Smooth muscle cell (in vitro differentiated cells): ENCODE measurements around the gene SOCS4. TPM values are rescaled to one million over a fixed set of nuclear protein-coding genes. Genes with fewer than 3 reads are reported as not detected.

Source experiments
- DNase-seq: peaks from one replicate; lab custom pipeline; 2025; ENCODE audit not compliant: unreplicated experiment; lab: John Stamatoyannopoulos, UW
- H2AFZ ChIP-seq: fragments of 200-600 bp; sonication (generic); 2 replicates; pipeline ENCODE4 v1.6.0; 2016; ENCODE audit warnings: antibody characterized with exemption, low read depth, mild to moderate bottlenecking
- H3F3A ChIP-seq: fragments of 200-600 bp; sonication (generic); 2 replicates; pipeline ENCODE4 v1.6.0; 2017; ENCODE audit warnings: antibody characterized with exemption, low read depth
- H3K27ac ChIP-seq: fragments of 200-600 bp; sonication (generic); 2 replicates; pipeline ENCODE4 v1.5.1; 2016; ENCODE audit warnings: low read depth, mild to moderate bottlenecking
- H3K27me3 ChIP-seq: fragments of 200-600 bp; sonication (generic); 2 replicates; pipeline ENCODE4 v1.6.1; 2016; ENCODE audit warnings: low read depth, mild to moderate bottlenecking
- H3K36me3 ChIP-seq: fragments of 200-600 bp; sonication (generic); 2 replicates; pipeline ENCODE4 v1.5.1; 2016; ENCODE audit warnings: low read depth
- H3K4me1 ChIP-seq: fragments of 200-600 bp; sonication (generic); 2 replicates; pipeline ENCODE4 v1.5.1; 2016; ENCODE audit warnings: low read depth
- H3K4me2 ChIP-seq: fragments of 200-600 bp; sonication (generic); 2 replicates; pipeline ENCODE4 v1.6.0; 2016; ENCODE audit warnings: mild to moderate bottlenecking
- H3K4me3 ChIP-seq: fragments of 200-600 bp; sonication (generic); 2 replicates; pipeline ENCODE4 v1.5.1; 2016; ENCODE audit warnings: mild to moderate bottlenecking
- H3K79me2 ChIP-seq: fragments of 200-600 bp; sonication (generic); 2 replicates; pipeline ENCODE4 v1.6.0; 2016; ENCODE audit warnings: low read depth, mild to moderate bottlenecking
- H3K9ac ChIP-seq: fragments of 200-600 bp; sonication (generic); 2 replicates; pipeline ENCODE4 v1.6.0; 2016; ENCODE audit warnings: low read depth
- H3K9me3 ChIP-seq: fragments of 200-600 bp; sonication (generic); replicated peaks from 2 replicates; pipeline ENCODE4 v1.5.1; 2016; ENCODE audit warnings: low read depth
- H4K20me1 ChIP-seq: fragments of 200-600 bp; sonication (generic); 2 replicates; pipeline ENCODE4 v1.6.0; 2016; ENCODE audit warnings: low read depth
- CTCF ChIP-seq: fragments of 200-600 bp; sonication (generic); IDR thresholded peaks from 2 replicates; pipeline ENCODE4 v1.5.1; 2017; ENCODE audit warnings: borderline replicate concordance, mild to moderate bottlenecking, antibody characterized with exemption; ENCODE audit not compliant: insufficient read depth, poor library complexity, severe bottlenecking
- WGBS: methylation state at CpG from one replicate; pipeline ENCODE4 v1.1.7; 2016; ENCODE audit warnings: low lambda C conversion rate; 5-methylcytosine and 5-hydroxymethylcytosine counted together
- polyA plus RNA-seq: library from polyadenylated mRNA; unstranded; fragments of >200 nt; fragmentation: Nextera tagmentation; extraction: Ambion mirVana; gene quantifications from 2 replicates; pipeline ENCODE4 v1.2.1, GENCODE V29; 2016
- total RNA-seq: library from RNA; depleted of rRNA; stranded (reverse); fragments of >200 nt; gene quantifications from 2 replicates; pipeline ENCODE4 v1.2.3, GENCODE V29; 2014

Gene SOCS4
- total and polyA plus RNA-seq, 2 experiments from 2014 or later, result 3.8 to 19.6 TPM

GRCh38 chr14:55038708-55039107 lies 11.7 kb downstream of the SOCS4 start:
- Histone ChIP-seq H3K79me2 (peaks cover 22% of the 10 kb centered on the region), H3K9me3 (no peaks in the 10 kb centered on the region), H4K20me1 (peaks cover 24% of the 10 kb centered on the region), H3K4me1 (no peaks in the 10 kb centered on the region), H2AFZ (no peak overlapping the region), H3K36me3 (peaks cover 16% of the 10 kb centered on the region), H3K4me3 (no peak overlapping the region), H3K9ac (no peak overlapping the region), H3K4me2 (no peak overlapping the region), H3K27ac (no peak overlapping the region), H3K27me3 (no peaks in the 10 kb centered on the region), H3F3A (no peaks in the 10 kb centered on the region)
- TF ChIP-seq CTCF, result no peak
- no peak for DNase-seq

GRCh38 chr14:55043528-55043927 lies 16.5 kb downstream of the SOCS4 start:
- Histone ChIP-seq H3K4me3 (no peak overlapping the region), H3K9ac (no peak overlapping the region), H3K4me2 (no peak overlapping the region), H3K27me3 (no peaks in the 10 kb centered on the region), H3F3A (peaks cover 4% of the 10 kb centered on the region), H3K4me1 (no peaks in the 10 kb centered on the region), H4K20me1 (peaks cover 10% of the 10 kb centered on the region), H3K36me3 (peaks cover 15% of the 10 kb centered on the region), H2AFZ (no peak overlapping the region), H3K27ac (no peak overlapping the region), H3K79me2 (peaks cover 7% of the 10 kb centered on the region), H3K9me3 (no peaks in the 10 kb centered on the region)
- no peak for DNase-seq
- TF ChIP-seq CTCF, result no peak
- 99% methylated on average over 5 of the region's 5 CpGs for WGBS

- H3K9ac ChIP-seq, result no peak overlapping the region
- H2AFZ ChIP-seq, result no peak overlapping the region
- no peak for DNase-seq
- peaks cover 15% of the 10 kb centered on the region for H3K36me3 ChIP-seq
- H3F3A ChIP-seq, result peaks cover 10% of the 10 kb centered on the region
- H3K27me3 ChIP-seq, result no peaks in the 10 kb centered on the region
- no peaks in the 10 kb centered on the region for H3K9me3 ChIP-seq
- H3K4me3 ChIP-seq, result no peak overlapping the region
- H3K4me2 ChIP-seq, result no peak overlapping the region
- no peaks in the 10 kb centered on the region for H3K79me2 ChIP-seq
- TF ChIP-seq CTCF, result no peak
- no peak overlapping the region for H3K27ac ChIP-seq
- H4K20me1 ChIP-seq, result peaks cover 10% of the 10 kb centered on the region
- H3K4me1 ChIP-seq, result no peaks in the 10 kb centered on the region
Measured at GRCh38 chr14:55045087-55045486, 18.1 kb downstream of the SOCS4 start.

- no peak overlapping the region for H3K4me2 ChIP-seq
- H2AFZ ChIP-seq, result no peak overlapping the region
- peaks cover 6% of the 10 kb centered on the region for H4K20me1 ChIP-seq
- H3K27me3 ChIP-seq, result no peaks in the 10 kb centered on the region
- 95% methylated on average over 5 of the region's 5 CpGs for WGBS
- TF ChIP-seq CTCF, result no peak
- H3K36me3 ChIP-seq, result peaks cover 15% of the 10 kb centered on the region
- H3F3A ChIP-seq, result peaks cover 16% of the 10 kb centered on the region
- peaks cover 5% of the 10 kb centered on the region for H3K4me1 ChIP-seq
- H3K9me3 ChIP-seq, result no peaks in the 10 kb centered on the region
- H3K27ac ChIP-seq, result no peak overlapping the region
- H3K79me2 ChIP-seq, result peaks cover 5% of the 10 kb centered on the region
- H3K9ac ChIP-seq, result no peak overlapping the region
- DNase-seq, result no peak
- H3K4me3 ChIP-seq, result no peak overlapping the region
Measured at GRCh38 chr14:55047301-55048053, 20.4 kb downstream of the SOCS4 start.
